Bronchial epithelial cell (primary cell): ENCODE data around the gene EN2. TPM values are rescaled to one million over a fixed set of nuclear protein-coding genes. Genes with fewer than 3 reads are reported as not detected.
A peak's percentile ranks its signal among the peaks of the same experiment; 100 is the strongest.

Experiments used
- DNase-seq: peaks from one replicate; pipeline ENCODE4 v3.0.0-alpha.2; 2010; ENCODE audit warnings: low read depth
- FAIRE-seq: peaks from 2 replicates; lab custom pipeline; 2011; peaks lifted over from hg19 to GRCh38; lab: Jason Lieb, UNC
- H3K27me3 ChIP-seq: 2 replicates; pipeline ENCODE4 v1.5.1; 2011; ENCODE audit warnings: low read length; ENCODE audit not compliant: control insufficient read depth, insufficient read depth
- H3K36me3 ChIP-seq: 2 replicates; pipeline ENCODE4 v1.5.1; 2011; ENCODE audit warnings: low read length; ENCODE audit not compliant: control insufficient read depth, insufficient read depth
- H3K4me3 ChIP-seq: 2 replicates; pipeline ENCODE4 v1.5.1; 2011; ENCODE audit warnings: mild to moderate bottlenecking, low read depth, low read length, control low read depth
- CTCF ChIP-seq: IDR thresholded peaks from 2 replicates; pipeline ENCODE4 v1.5.1; 2011; ENCODE audit warnings: mild to moderate bottlenecking, moderate library complexity, low read length, control low read depth, inconsistent platforms; ENCODE audit not compliant: insufficient read depth, severe bottlenecking
- total RNA-seq: library from RNA; depleted of rRNA; stranded (reverse); fragments of >200 nt; gene quantifications from 2 replicates; pipeline ENCODE4 v1.2.1, GENCODE V29; 2014

EN2 gene
- not detected in 2 replicates for total RNA-seq

- FAIRE-seq (no peak), DNase-seq (no peak)
- Histone ChIP-seq H3K36me3 (no peaks in the 10 kb centered on the region), H3K4me3 (peak within 1 kb of the TSS; percentile 32), H3K27me3 (peaks cover 79% of the 10 kb centered on the region)
- TF ChIP-seq CTCF: no peak
Observed at GRCh38 chr7:155458111-155458877, at the start of gene EN2. TSS of gene EN2 (plus strand) at chr7:155458129. CDS start at chr7:155458378, 249 bp downstream.

- Histone ChIP-seq H3K27me3 (no peaks in the 10 kb centered on the region), H3K36me3 (no peaks in the 10 kb centered on the region), H3K4me3 (no peak overlapping the region)
- DNase-seq (no peak), FAIRE-seq (no peak)
- TF ChIP-seq CTCF: no peak
Observed at GRCh38 chr7:155408651-155409586, 49.0 kb upstream of the EN2 start.

DNA sequence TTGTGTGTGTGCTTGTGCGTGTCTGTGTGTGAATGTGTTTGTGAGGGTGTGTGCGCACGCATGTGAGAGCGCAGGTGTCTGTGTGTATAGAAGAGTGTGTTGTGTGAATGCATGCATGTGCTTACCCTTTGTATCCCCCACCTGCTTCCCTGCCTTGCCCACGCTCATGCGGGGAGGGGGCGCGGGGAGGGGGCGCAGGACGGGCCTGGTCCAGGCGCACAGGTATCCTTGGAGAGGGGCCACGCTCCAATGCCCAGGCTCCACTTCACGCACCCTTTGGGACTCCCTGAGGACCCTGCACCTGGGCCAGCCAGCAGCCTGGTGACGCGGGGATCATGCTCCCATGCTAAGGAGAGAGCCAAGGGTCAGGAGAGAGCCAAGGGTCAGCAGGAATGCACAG, 47.9 kb upstream of the EN2 start:
- Histone ChIP-seq H3K4me3 (no peak overlapping the region), H3K36me3 (no peaks in the 10 kb centered on the region), H3K27me3 (no peaks in the 10 kb centered on the region)
- no peak for DNase-seq
- no peak for FAIRE-seq
- TF ChIP-seq CTCF: no peak

DNA sequence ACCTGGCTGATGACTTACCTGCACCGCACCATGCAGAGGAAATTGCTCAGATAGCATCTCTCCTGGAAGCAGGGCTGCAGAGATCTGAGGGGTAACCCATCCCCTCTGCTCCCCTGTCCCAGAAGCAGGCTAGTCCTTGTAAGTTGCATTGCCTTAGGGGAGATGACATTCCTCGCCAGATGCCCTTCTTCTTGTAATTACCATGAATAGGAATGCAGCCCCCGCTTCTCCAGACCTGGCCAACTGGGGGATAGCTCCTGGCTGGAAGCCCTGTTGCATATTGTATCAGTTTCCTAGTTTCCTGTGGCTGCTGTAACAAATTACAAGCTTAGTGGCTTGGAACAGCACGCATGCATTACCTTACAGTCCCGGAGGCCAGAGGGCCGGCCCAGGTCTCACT, 47.5 kb upstream of the EN2 start:
- FAIRE-seq: peak; percentile 32
- TF ChIP-seq CTCF: no peak

DNA sequence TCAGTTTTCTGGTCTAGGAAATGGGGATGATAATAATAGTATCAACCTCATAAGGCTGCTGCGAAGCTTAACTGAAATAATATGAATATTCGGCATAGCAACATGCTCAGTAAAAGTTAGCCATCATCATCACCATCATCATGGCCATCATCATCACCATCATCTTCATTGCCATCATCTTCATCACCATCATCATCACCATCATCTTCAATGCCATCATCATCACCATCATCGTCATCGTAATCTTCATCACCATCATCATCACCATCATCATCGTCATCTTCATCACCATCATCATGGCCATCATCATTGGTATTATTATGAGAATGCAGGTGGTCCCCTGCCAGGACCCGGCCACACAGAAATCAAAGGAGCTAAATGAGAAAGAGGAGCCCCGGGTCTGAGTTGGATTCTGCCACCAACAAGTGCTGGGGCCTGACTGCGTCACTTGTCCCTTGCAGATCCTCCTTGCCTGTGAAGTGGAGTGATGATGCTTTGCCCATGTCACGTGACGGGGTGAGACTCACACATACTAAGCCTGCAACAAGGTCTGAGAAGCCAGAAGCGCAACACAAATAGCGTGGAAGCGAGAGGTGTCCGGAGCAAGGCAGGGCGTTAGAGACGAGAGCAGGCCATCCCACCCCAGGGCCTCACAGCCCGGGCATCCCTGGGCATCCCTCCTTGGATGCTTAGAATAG, 46.1 kb upstream of the EN2 start:
- TF ChIP-seq CTCF: no peak
- Histone ChIP-seq H3K27me3 (no peaks in the 10 kb centered on the region), H3K36me3 (no peaks in the 10 kb centered on the region), H3K4me3 (no peak overlapping the region)
- DNase-seq: no peak
- FAIRE-seq: no peak

More for the DNA sequence above, 47.5 kb upstream of the EN2 start:
- Histone ChIP-seq H3K36me3 (no peaks in the 10 kb centered on the region), H3K27me3 (no peaks in the 10 kb centered on the region), H3K4me3 (no peak overlapping the region)
- DNase-seq: no peak
